IMR-90 (cell line): ENCODE results near the gene DBNDD1. TPM values are rescaled to one million over a fixed set of nuclear protein-coding genes. Genes with fewer than 3 reads are reported as not detected.

Source experiments
- ATAC-seq: fragments of 200-7000 bp; cut with Tn5 transposase; 2 replicates; pipeline ENCODE4 v1.9.1; 2020; ENCODE audit warnings: low read depth, mild to moderate bottlenecking, moderate library complexity
- BruUV-seq: library from RNA; stranded (reverse); fragments of 400-500 nt; replicated peaks from 2 replicates; lab custom pipeline; 2021; lab: Mats Ljungman, UMichigan
- CTCF ChIA-PET: fragments of 300-600 bp; formaldehyde crosslinking; extraction: SDS; loops from one replicate; lab custom pipeline; 2021; ENCODE audit warnings: antibody characterized with exemption; lab: Yijun Ruan, JAX
- POLR2A ChIA-PET: fragments of 300-600 bp; sonication (Branson Sonifier 250); formaldehyde crosslinking; loops from one replicate; lab custom pipeline; 2022; ENCODE audit warnings: antibody characterized with exemption; ENCODE audit not compliant: unreplicated experiment; lab: Charles Lee
- DNase-seq: peaks from one replicate; pipeline ENCODE4 v3.0.0; 2013
- H2AFZ ChIP-seq: replicated peaks from 2 replicates; pipeline ENCODE3; 2013; ENCODE audit warnings: low read length, mild to moderate bottlenecking; ENCODE audit not compliant: poor library complexity
- H2AK5ac ChIP-seq: 2 replicates; pipeline ENCODE4 v1.6.1; 2013; ENCODE audit warnings: low read depth, low read length, inconsistent platforms
- H2AK9ac ChIP-seq: replicated peaks from 2 replicates; pipeline ENCODE3; 2013; ENCODE audit warnings: mild to moderate bottlenecking, low read depth, low read length, moderate library complexity; ENCODE audit not compliant: poor library complexity
- H2BK120ac ChIP-seq: 2 replicates; pipeline ENCODE4 v1.6.1; 2013; ENCODE audit warnings: low read depth, low read length, inconsistent platforms
- H2BK15ac ChIP-seq: 3 replicates; pipeline ENCODE4 v1.6.1; 2013; ENCODE audit warnings: low read depth, low read length, inconsistent platforms
- H2BK20ac ChIP-seq: 2 replicates; pipeline ENCODE4 v1.6.1; 2013; ENCODE audit warnings: low read depth, mild to moderate bottlenecking, inconsistent platforms, low read length, moderate library complexity
- H2BK5ac ChIP-seq: 2 replicates; pipeline ENCODE4 v1.6.1; 2013; ENCODE audit warnings: mild to moderate bottlenecking, low read depth, low read length, inconsistent platforms; ENCODE audit not compliant: poor library complexity, severe bottlenecking
- H3K14ac ChIP-seq: replicated peaks from 2 replicates; pipeline ENCODE4 v1.6.1; 2013; ENCODE audit warnings: low read depth, low read length, inconsistent platforms
- H3K18ac ChIP-seq: 2 replicates; pipeline ENCODE4 v1.6.1; 2013; ENCODE audit warnings: low read depth, low read length, control low read depth
- H3K23ac ChIP-seq: 2 replicates; pipeline ENCODE4 v1.6.1; 2013; ENCODE audit warnings: low read depth, low read length, inconsistent platforms
- H3K27ac ChIP-seq: 2 replicates; pipeline ENCODE4 v1.5.1; 2013; ENCODE audit warnings: mild to moderate bottlenecking, control low read depth, low read length; ENCODE audit not compliant: insufficient read depth
- H3K27me3 ChIP-seq: 2 replicates; pipeline ENCODE4 v1.6.1; 2013; ENCODE audit warnings: low read length; ENCODE audit not compliant: control insufficient read depth, insufficient read depth
- H3K36me3 ChIP-seq: 2 replicates; pipeline ENCODE4 v1.6.1; 2013; ENCODE audit warnings: low read length, mixed read lengths; ENCODE audit not compliant: control insufficient read depth, insufficient read depth
- H3K4ac ChIP-seq: 2 replicates; pipeline ENCODE4 v1.6.1; 2013; ENCODE audit warnings: low read depth, low read length, inconsistent platforms
- H3K4me1 ChIP-seq: 2 replicates; pipeline ENCODE4 v1.6.1; 2013; ENCODE audit warnings: low read length, mixed read lengths; ENCODE audit not compliant: control insufficient read depth, insufficient read depth
- H3K4me2 ChIP-seq: 2 replicates; pipeline ENCODE4 v1.6.1; 2013; ENCODE audit warnings: low read depth, mild to moderate bottlenecking, control low read depth, low read length, moderate library complexity
- H3K4me3 ChIP-seq: 2 replicates; pipeline ENCODE4 v1.5.1; 2013; ENCODE audit warnings: low read depth, mild to moderate bottlenecking, control low read depth, low read length, moderate library complexity; ENCODE audit not compliant: insufficient read depth
- H3K56ac ChIP-seq: 2 replicates; pipeline ENCODE4 v1.6.1; 2013; ENCODE audit warnings: low read length, inconsistent platforms; ENCODE audit not compliant: insufficient read depth; ENCODE audit errors: extremely low read depth
- H3K79me1 ChIP-seq, 2 experiments: 2 replicates each; pipeline ENCODE4 v1.6.1; 2013; ENCODE audit warnings: low read length in 2 of 2, inconsistent platforms in 1 of 2, low read depth in 1 of 2
- H3K9ac ChIP-seq: 2 replicates; pipeline ENCODE4 v1.6.1; 2013; ENCODE audit warnings: low read depth, low read length, control low read depth
- H3K9me1 ChIP-seq: 2 replicates; pipeline ENCODE4 v1.6.1; 2013; ENCODE audit warnings: low read length, inconsistent platforms; ENCODE audit not compliant: insufficient read depth
- H3K9me3 ChIP-seq: 2 replicates; pipeline ENCODE4 v1.6.1; 2013; ENCODE audit warnings: low read length; ENCODE audit not compliant: control insufficient read depth, insufficient read depth
- H4K20me1 ChIP-seq: 2 replicates; pipeline ENCODE4 v1.6.1; 2013; ENCODE audit warnings: low read length, inconsistent platforms; ENCODE audit not compliant: insufficient read depth
- H4K5ac ChIP-seq: 2 replicates; pipeline ENCODE4 v1.6.1; 2013; ENCODE audit warnings: mild to moderate bottlenecking, low read depth, low read length, control low read depth
- H4K8ac ChIP-seq, 2 experiments: 2 replicates each; pipeline ENCODE4 v1.6.1; 2013; ENCODE audit warnings: low read depth in 2 of 2, low read length in 2 of 2, control low read depth in 1 of 2, inconsistent platforms in 1 of 2
- H4K91ac ChIP-seq: 2 replicates; pipeline ENCODE4 v1.6.1; 2013; ENCODE audit warnings: low read depth, low read length, inconsistent platforms; ENCODE audit not compliant: insufficient read depth
- CEBPB ChIP-seq: IDR thresholded peaks from 2 replicates; pipeline ENCODE4 v1.6.1; 2012; ENCODE audit warnings: low read depth, low read length, improper control_type of control experiment
- CHD1 ChIP-seq: IDR thresholded peaks from 2 replicates; pipeline ENCODE4 v1.6.1; 2012; ENCODE audit warnings: low read depth, low read length, improper control_type of control experiment
- MAZ ChIP-seq: IDR thresholded peaks from 2 replicates; pipeline ENCODE4 v1.6.1; 2012; ENCODE audit warnings: low read depth, mild to moderate bottlenecking, low read length, improper control_type of control experiment, moderate library complexity, borderline replicate concordance
- POLR2A ChIP-seq: IDR thresholded peaks from 2 replicates; pipeline ENCODE4 v1.6.1; 2012; ENCODE audit warnings: mild to moderate bottlenecking, low read depth, low read length
- RAD21 ChIP-seq: IDR thresholded peaks from 2 replicates; pipeline ENCODE4 v1.6.1; 2012; ENCODE audit warnings: low read length, improper control_type of control experiment
- RFX5 ChIP-seq: IDR thresholded peaks from 2 replicates; pipeline ENCODE4 v1.8.0; 2012; ENCODE audit warnings: low read depth, mild to moderate bottlenecking, low read length, moderate library complexity
- WGBS, 2 experiments: methylation state at CpG; one replicate each; pipeline versions ENCODE4 v1.1.5 to v1.1.7; 2013; ENCODE audit warnings: missing lambda C conversion rate in 2 of 2; ENCODE audit not compliant: insufficient read length in 1 of 2; ENCODE audit errors: extremely low coverage in 2 of 2; 5-methylcytosine and 5-hydroxymethylcytosine counted together
- dilution Hi-C: fragments of 300-500 bp; cut with HindIII; formaldehyde crosslinking; loops from one replicate; pipeline ENCODE4 v1.14.3; 2018; ENCODE audit warnings: low sequenced_read_pairs; ENCODE audit not compliant: unreplicated experiment
- in situ Hi-C: fragments of 300-500 bp; cut with MboI; formaldehyde crosslinking; loops from 3 replicates; pipeline ENCODE4 v1.14.3; 2019; ENCODE audit warnings: low sequenced_read_pairs, inconsistent platforms, mixed read lengths
- intact Hi-C: fragments of 100-400 bp; cut with micrococcal nuclease; formaldehyde crosslinking; loops from 2 replicates; pipeline ENCODE4 v1.10.0; 2022
- polyA plus RNA-seq, 3 experiments: library from polyadenylated mRNA; depleted of rRNA; stranded (reverse); fragments of >200 nt; gene quantifications; 2 replicates each; pipeline ENCODE4 v1.2.3, GENCODE V29; 2012; ENCODE audit warnings: low replicate concordance in 1 of 3
- total RNA-seq: library from RNA; depleted of rRNA; stranded (reverse); fragments of >200 nt; gene quantifications from 2 replicates; pipeline ENCODE4 v1.2.3, GENCODE V29; 2012
- TF ChIP-seq, protein P1 (sequence below): fragments of 150-350 bp; IDR thresholded peaks from 2 replicates; pipeline ENCODE4 v1.6.1; 2017; ENCODE audit warnings: mild to moderate bottlenecking, antibody characterized with exemption, low read length, low read depth
- TF ChIP-seq, protein P2 (sequence below): fragments of 150-350 bp; IDR thresholded peaks from 2 replicates; pipeline ENCODE4 v1.6.1; 2016; ENCODE audit warnings: low read depth, mild to moderate bottlenecking, low read length, moderate library complexity, borderline replicate concordance

The DBNDD1 gene
- total and polyA plus RNA-seq, 2 of the 4 experiments (the other 2 are of a cell fraction): 3.4 to 23.0 TPM

DNA sequence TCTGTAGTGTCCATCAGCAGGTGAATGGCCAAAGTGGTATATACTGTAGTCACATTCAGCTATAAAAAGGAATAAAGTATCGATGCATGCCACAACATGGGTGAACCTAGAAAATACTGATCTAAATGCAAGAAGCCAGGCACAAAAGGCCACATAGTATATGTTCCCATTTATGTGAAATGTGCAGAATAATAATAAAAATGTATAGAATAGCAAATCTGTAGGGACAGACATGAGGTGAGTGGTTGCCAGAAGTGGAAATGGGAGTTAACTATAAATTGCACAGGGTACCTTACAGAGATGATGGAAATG, 23.1 kb downstream of the DBNDD1 start:
- CTCF ChIA-PET: no interaction called here
- H2AK5ac ChIP-seq: no peak overlapping the region
- no peak overlapping the region for H2BK15ac ChIP-seq
- dilution Hi-C loops (no loop called here), intact Hi-C loops (no loop called here), in situ Hi-C loops (no loop called here)
- no peaks in the 10 kb centered on the region for H3K27me3 ChIP-seq
- peaks cover 42% of the 10 kb centered on the region for H3K36me3 ChIP-seq
- H3K14ac ChIP-seq: no peak overlapping the region
- H2BK120ac ChIP-seq: no peak overlapping the region
- BruUV-seq: no TSS peak
- H2BK20ac ChIP-seq: no peak overlapping the region
- peaks cover 9 to 17% of the 10 kb centered on the region in 2 experiments; a peak in 3 of 4 replicates for H3K79me1 ChIP-seq
- H3K4me1 ChIP-seq: no peaks in the 10 kb centered on the region
- H4K8ac ChIP-seq: no peak overlapping the region
- H3K9me1 ChIP-seq: 0 out of 2 replicates have a peak, but pooled peaks cover 4% of the 10 kb centered on the region
- H3K9me3 ChIP-seq: peaks cover 21% of the 10 kb centered on the region
- no peak overlapping the region for H3K27ac ChIP-seq
- peaks cover 28% of the 10 kb centered on the region for H4K20me1 ChIP-seq
- H3K4ac ChIP-seq: no peak overlapping the region
- H2AFZ ChIP-seq: no peak overlapping the region
- no peak for DNase-seq
- no peak overlapping the region for H4K91ac ChIP-seq
- ATAC-seq: no peak
- no peak overlapping the region for H2AK9ac ChIP-seq
- no peak overlapping the region for H4K5ac ChIP-seq
- H3K18ac ChIP-seq: no peak overlapping the region; the same call in 1 of the 2 replicates
- POLR2A ChIA-PET: no interaction called here
- no peak overlapping the region for H3K4me2 ChIP-seq
- no peak overlapping the region for H3K56ac ChIP-seq
- TF ChIP-seq CEBPB: no peak
- TF ChIP-seq RAD21: no peak
- TF ChIP-seq, protein P1, sequence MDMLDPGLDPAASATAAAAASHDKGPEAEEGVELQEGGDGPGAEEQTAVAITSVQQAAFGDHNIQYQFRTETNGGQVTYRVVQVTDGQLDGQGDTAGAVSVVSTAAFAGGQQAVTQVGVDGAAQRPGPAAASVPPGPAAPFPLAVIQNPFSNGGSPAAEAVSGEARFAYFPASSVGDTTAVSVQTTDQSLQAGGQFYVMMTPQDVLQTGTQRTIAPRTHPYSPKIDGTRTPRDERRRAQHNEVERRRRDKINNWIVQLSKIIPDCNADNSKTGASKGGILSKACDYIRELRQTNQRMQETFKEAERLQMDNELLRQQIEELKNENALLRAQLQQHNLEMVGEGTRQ: no peak
- TF ChIP-seq CHD1: no peak
- TF ChIP-seq RFX5: no peak
- TF ChIP-seq, protein P2, sequence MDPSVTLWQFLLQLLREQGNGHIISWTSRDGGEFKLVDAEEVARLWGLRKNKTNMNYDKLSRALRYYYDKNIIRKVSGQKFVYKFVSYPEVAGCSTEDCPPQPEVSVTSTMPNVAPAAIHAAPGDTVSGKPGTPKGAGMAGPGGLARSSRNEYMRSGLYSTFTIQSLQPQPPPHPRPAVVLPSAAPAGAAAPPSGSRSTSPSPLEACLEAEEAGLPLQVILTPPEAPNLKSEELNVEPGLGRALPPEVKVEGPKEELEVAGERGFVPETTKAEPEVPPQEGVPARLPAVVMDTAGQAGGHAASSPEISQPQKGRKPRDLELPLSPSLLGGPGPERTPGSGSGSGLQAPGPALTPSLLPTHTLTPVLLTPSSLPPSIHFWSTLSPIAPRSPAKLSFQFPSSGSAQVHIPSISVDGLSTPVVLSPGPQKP: no peak
- no peak for TF ChIP-seq MAZ
- no peak for TF ChIP-seq POLR2A
- no peak overlapping the region for H3K9ac ChIP-seq
- no CpG with 5 or more reads among the region's 1 CpG for WGBS, 2 experiments
- no peak overlapping the region for H3K4me3 ChIP-seq
- H3K23ac ChIP-seq: no peak overlapping the region
- peak overlapping the region; percentile 95 for H2BK5ac ChIP-seq
